CD4-positive, alpha-beta memory T cell (primary cell): ENCODE measurements around the gene PRX. TPM values are rescaled to one million over a fixed set of nuclear protein-coding genes. Genes with fewer than 3 reads are reported as not detected.

Experiments used
- CTCF ChIA-PET: fragments of 350-600 bp; sonication (Branson Sonifier 250); formaldehyde crosslinking; loops from one replicate; lab custom pipeline; 2021; ENCODE audit warnings: inconsistent platforms; ENCODE audit not compliant: partially characterized antibody; lab: Charles Lee
- POLR2A ChIA-PET: fragments of 350-600 bp; sonication (Branson Sonifier 250); formaldehyde crosslinking; loops from one replicate; lab custom pipeline; 2021; ENCODE audit not compliant: partially characterized antibody; lab: Charles Lee
- DNase-seq, 5 donors: peaks; one replicate each; pipeline versions ENCODE4 v3.0.0 to v3.0.0-alpha.2; 2020 to 2022; ENCODE audit warnings: mixed read lengths in 1 of 5
- H3K27ac ChIP-seq: one replicate; pipeline ENCODE4 v1.7.0; 2013; ENCODE audit warnings: low read depth, low read length
- H3K27me3 ChIP-seq: 2 replicates; pipeline ENCODE4 v1.7.0; 2013; ENCODE audit warnings: mild to moderate bottlenecking, low read length, moderate library complexity; ENCODE audit not compliant: insufficient read depth
- H3K36me3 ChIP-seq: 2 replicates; pipeline ENCODE4 v1.7.0; 2013; ENCODE audit warnings: mild to moderate bottlenecking, low read length, moderate library complexity; ENCODE audit not compliant: insufficient read depth
- H3K4me1 ChIP-seq: 2 replicates; pipeline ENCODE4 v1.7.0; 2013; ENCODE audit warnings: mild to moderate bottlenecking, low read length, moderate library complexity; ENCODE audit not compliant: insufficient read depth
- H3K4me3 ChIP-seq, 2 donors: one replicate each; pipeline ENCODE4 v1.7.0; 2013; ENCODE audit warnings: low read length in 2 of 2, mild to moderate bottlenecking in 1 of 2
- H3K9me3 ChIP-seq, 2 donors: one replicate each; pipeline ENCODE4 v1.7.0; 2013; ENCODE audit warnings: low read length in 2 of 2, control low read depth in 1 of 2; ENCODE audit not compliant: control insufficient read depth in 1 of 2
- H3K27ac Mint-ChIP-seq, 7 donors: one replicate each; pipeline ENCODE4 v1.8.0; 2020 to 2021; ENCODE audit warnings: mixed read lengths in 7 of 7, mild to moderate bottlenecking in 6 of 7, inconsistent platforms in 3 of 7, moderate library complexity in 3 of 7
- H3K27me3 Mint-ChIP-seq, 2 donors: one replicate each; pipeline ENCODE4 v1.8.0; 2020 to 2021; ENCODE audit warnings: mixed read lengths in 2 of 2
- H3K36me3 Mint-ChIP-seq, 2 donors: one replicate each; pipeline ENCODE4 v1.8.0; 2020 to 2021; ENCODE audit warnings: mixed read lengths in 2 of 2, inconsistent platforms in 1 of 2, mild to moderate bottlenecking in 1 of 2
- H3K4me1 Mint-ChIP-seq, 4 donors: one replicate each; pipeline ENCODE4 v1.8.0; 2020 to 2021; ENCODE audit warnings: mixed read lengths in 4 of 4, mild to moderate bottlenecking in 1 of 4
- H3K4me3 Mint-ChIP-seq, 8 donors: one replicate each; pipeline ENCODE4 v1.8.0; 2020 to 2021; ENCODE audit warnings: mixed read lengths in 8 of 8, mild to moderate bottlenecking in 7 of 8, moderate library complexity in 6 of 8, inconsistent platforms in 3 of 8
- H3K9me3 Mint-ChIP-seq, 8 donors: one replicate each; pipeline ENCODE4 v1.8.0; 2020 to 2021; ENCODE audit warnings: mixed read lengths in 8 of 8, mild to moderate bottlenecking in 5 of 8, inconsistent platforms in 3 of 8, moderate library complexity in 1 of 8
- intact Hi-C: fragments of 100-400 bp; cut with micrococcal nuclease; formaldehyde crosslinking; loops from one replicate; pipeline ENCODE4 v1.15.1; 2023
- polyA plus RNA-seq, 2 donors: library from polyadenylated mRNA; unstranded; fragments of 300-500 nt; fragmentation: Illumina TruSeq; gene quantifications; one replicate each; pipeline ENCODE4 v1.2.3, GENCODE V29; 2021
- total RNA-seq, 2 experiments: library from RNA; stranded (reverse); gene quantifications; one replicate each; pipeline ENCODE4 v1.2.3, GENCODE V29; 2021

Gene PRX
- total and polyA plus RNA-seq, 4 experiments from 2014 or later: 0.23 to 3.4 (median 3.3) TPM; not detected in 1

- DNase-seq: no peak
- no peaks in the 10 kb centered on the region for H3K27me3 Mint-ChIP-seq
Measured at GRCh38 chr19:40397568-40397906, 15.6 kb downstream of the PRX start.

GRCh38 chr19:40396886-40397567, 16.2 kb downstream of the PRX start:
- H3K27me3 Mint-ChIP-seq: no peaks in the 10 kb centered on the region
- intact Hi-C loops: no loop called here
- H3K4me3 Mint-ChIP-seq: no peak overlapping the region
- no peaks in the 10 kb centered on the region for H3K9me3 ChIP-seq
- H3K9me3 Mint-ChIP-seq: no peaks in the 10 kb centered on the region
- H3K36me3 Mint-ChIP-seq: peaks cover 0 to 2% of the 10 kb centered on the region in 2 donors
- no peak overlapping the region for H3K27ac Mint-ChIP-seq
- H3K36me3 ChIP-seq: no peaks in the 10 kb centered on the region
- no peaks in the 10 kb centered on the region for H3K27me3 ChIP-seq
- POLR2A ChIA-PET: no interaction called here
- no peak for DNase-seq
- H3K4me3 ChIP-seq: no peak overlapping the region
- no peak overlapping the region for H3K27ac ChIP-seq
- CTCF ChIA-PET: no interaction called here
- peaks cover 8 to 15% (median 12%) of the 10 kb centered on the region in 4 donors for H3K4me1 Mint-ChIP-seq
- no peaks in the 10 kb centered on the region for H3K4me1 ChIP-seq

More at GRCh38 chr19:40397568-40397906, 15.6 kb downstream of the PRX start:
- Histone ChIP-seq H3K36me3 (no peaks in the 10 kb centered on the region), H3K9me3 (no peaks in the 10 kb centered on the region), H3K27me3 (no peaks in the 10 kb centered on the region), H3K4me3 (no peak overlapping the region), H3K4me1 (no peaks in the 10 kb centered on the region), H3K27ac (no peak overlapping the region)
- ChIA-PET CTCF (no interaction called here), POLR2A (no interaction called here)
- intact Hi-C loops: no loop called here
- Mint-ChIP-seq H3K27ac (no peak overlapping the region), H3K9me3 (no peaks in the 10 kb centered on the region), H3K36me3 (peaks cover 0 to 2% of the 10 kb centered on the region in 2 donors), H3K4me1 (peaks cover 8 to 15% (median 12%) of the 10 kb centered on the region in 4 donors), H3K4me3 (no peak overlapping the region)

- peaks cover 0 to 2% of the 10 kb centered on the region in 2 donors for H3K36me3 Mint-ChIP-seq
- Histone ChIP-seq H3K4me1 (no peaks in the 10 kb centered on the region), H3K4me3 (no peak overlapping the region), H3K36me3 (no peaks in the 10 kb centered on the region), H3K9me3 (no peaks in the 10 kb centered on the region), H3K27ac (no peak overlapping the region), H3K27me3 (no peaks in the 10 kb centered on the region)
- ChIA-PET POLR2A (interaction anchor here (1.3 kb wide), 1 partner anchor 8 kb away, joined by 6 read pairs; no protein-coding TSS in a partner anchor), CTCF (no interaction called here)
- no peaks in the 10 kb centered on the region for H3K9me3 Mint-ChIP-seq
- intact Hi-C loops: no loop called here
- no peak for DNase-seq
- H3K4me1 Mint-ChIP-seq: peaks cover 5 to 15% (median 10%) of the 10 kb centered on the region in 4 donors
- no peak overlapping the region for H3K4me3 Mint-ChIP-seq
- no peak overlapping the region for H3K27ac Mint-ChIP-seq
- H3K27me3 Mint-ChIP-seq: no peaks in the 10 kb centered on the region
Measured at GRCh38 chr19:40395956-40396355, 17.2 kb downstream of the PRX start.

GRCh38 chr19:40394816-40395210, 18.4 kb downstream of the PRX start:
- intact Hi-C loops: no loop called here
- H3K27ac ChIP-seq: no peak overlapping the region
- DNase-seq: no peak
- peaks cover 5 to 11% (median 8%) of the 10 kb centered on the region in 4 donors for H3K4me1 Mint-ChIP-seq
- ChIA-PET CTCF (no interaction called here), POLR2A (interaction anchor here (1.3 kb wide), 1 partner anchor 9 kb away, joined by 6 read pairs; no protein-coding TSS in a partner anchor)
- H3K36me3 Mint-ChIP-seq: peaks cover 0 to 2% of the 10 kb centered on the region in 2 donors
- no peak overlapping the region for H3K27ac Mint-ChIP-seq
- H3K27me3 Mint-ChIP-seq: no peaks in the 10 kb centered on the region
- H3K27me3 ChIP-seq: no peaks in the 10 kb centered on the region
- H3K36me3 ChIP-seq: no peaks in the 10 kb centered on the region
- H3K9me3 ChIP-seq: no peaks in the 10 kb centered on the region
- H3K4me3 ChIP-seq: no peak overlapping the region
- H3K4me1 ChIP-seq: no peaks in the 10 kb centered on the region
- H3K4me3 Mint-ChIP-seq: no peak overlapping the region
- H3K9me3 Mint-ChIP-seq: no peaks in the 10 kb centered on the region

GRCh38 chr19:40393894-40394815, 19.0 kb downstream of the PRX start:
- no peak for DNase-seq
- no peaks in the 10 kb centered on the region for H3K27me3 Mint-ChIP-seq
- Histone ChIP-seq H3K36me3 (no peaks in the 10 kb centered on the region), H3K4me1 (no peaks in the 10 kb centered on the region), H3K4me3 (no peak overlapping the region), H3K27ac (no peak overlapping the region), H3K9me3 (no peaks in the 10 kb centered on the region), H3K27me3 (no peaks in the 10 kb centered on the region)
- H3K36me3 Mint-ChIP-seq: peaks cover 0 to 2% of the 10 kb centered on the region in 2 donors
- peaks cover 3 to 6% (median 4%) of the 10 kb centered on the region in 4 donors for H3K4me1 Mint-ChIP-seq
- H3K4me3 Mint-ChIP-seq: no peak overlapping the region
- ChIA-PET CTCF (interaction anchor here (0.7 kb wide), 1 partner anchor 26 kb away, joined by 3 read pairs; no protein-coding TSS in a partner anchor), POLR2A (no interaction called here)
- intact Hi-C loops: no loop called here
- no peaks in the 10 kb centered on the region for H3K9me3 Mint-ChIP-seq
- H3K27ac Mint-ChIP-seq: peak overlapping the region in 2 of 7 donors; percentile 62 to 64

GRCh38 chr19:40392894-40393517, 20.2 kb downstream of the PRX start:
- H3K9me3 ChIP-seq: no peaks in the 10 kb centered on the region
- H3K27me3 ChIP-seq: no peaks in the 10 kb centered on the region
- no peak overlapping the region for H3K4me3 Mint-ChIP-seq
- ChIA-PET POLR2A (no interaction called here), CTCF (no interaction called here)
- no peaks in the 10 kb centered on the region for H3K36me3 ChIP-seq
- no peak overlapping the region for H3K4me3 ChIP-seq
- H3K4me1 ChIP-seq: no peaks in the 10 kb centered on the region
- H3K27me3 Mint-ChIP-seq: no peaks in the 10 kb centered on the region
- no peak for DNase-seq
- no peaks in the 10 kb centered on the region for H3K9me3 Mint-ChIP-seq
- intact Hi-C loops: no loop called here
- no peak overlapping the region for H3K27ac ChIP-seq
- no peak overlapping the region for H3K27ac Mint-ChIP-seq
- H3K36me3 Mint-ChIP-seq: no peaks in the 10 kb centered on the region
- H3K4me1 Mint-ChIP-seq: no peaks in the 10 kb centered on the region

GRCh38 chr19:40392123-40392522, 21.1 kb downstream of the PRX start:
- Mint-ChIP-seq H3K4me3 (no peak overlapping the region), H3K9me3 (no peaks in the 10 kb centered on the region), H3K27ac (no peak overlapping the region), H3K36me3 (no peaks in the 10 kb centered on the region), H3K27me3 (no peaks in the 10 kb centered on the region), H3K4me1 (no peaks in the 10 kb centered on the region)
- ChIA-PET POLR2A (no interaction called here), CTCF (no interaction called here)
- no peak overlapping the region for H3K27ac ChIP-seq
- no peaks in the 10 kb centered on the region for H3K9me3 ChIP-seq
- DNase-seq: no peak
- no peaks in the 10 kb centered on the region for H3K27me3 ChIP-seq
- H3K36me3 ChIP-seq: no peaks in the 10 kb centered on the region
- H3K4me3 ChIP-seq: no peak overlapping the region
- H3K4me1 ChIP-seq: no peaks in the 10 kb centered on the region
- intact Hi-C loops: no loop called here
